Activated T-cell treated with anti-CD3 and anti-CD28 coated beads, Interleukin-2, amount 50 U/mL, for 24 hours (primary cell): ENCODE data around the gene MMP24.
"Not testable (repeated sequence)": the region's sequence is repeated elsewhere in the genome, so short reads cannot be mapped to it uniquely, and the experiment has no call there.

Experiments used
- DNase-seq: peaks from one replicate; pipeline ENCODE4 v3.0.0-alpha.2; 2020
- H3K27ac Mint-ChIP-seq: 2 replicates; pipeline ENCODE4 v1.8.0; 2020; ENCODE audit warnings: mild to moderate bottlenecking, mixed read lengths
- H3K27me3 Mint-ChIP-seq: 2 replicates; pipeline ENCODE4 v1.8.0; 2020; ENCODE audit warnings: mixed read lengths
- H3K36me3 Mint-ChIP-seq: 2 replicates; pipeline ENCODE4 v1.8.0; 2020; ENCODE audit warnings: low read depth, mixed read lengths
- H3K4me1 Mint-ChIP-seq: 2 replicates; pipeline ENCODE4 v1.8.0; 2020; ENCODE audit warnings: low read depth, mixed read lengths
- H3K4me3 Mint-ChIP-seq: 2 replicates; pipeline ENCODE4 v1.8.0; 2020; ENCODE audit warnings: mild to moderate bottlenecking, moderate library complexity, mixed read lengths
- H3K9me3 Mint-ChIP-seq: 2 replicates; pipeline ENCODE4 v1.8.0; 2020; ENCODE audit warnings: mixed read lengths

Gene MMP24

DNA sequence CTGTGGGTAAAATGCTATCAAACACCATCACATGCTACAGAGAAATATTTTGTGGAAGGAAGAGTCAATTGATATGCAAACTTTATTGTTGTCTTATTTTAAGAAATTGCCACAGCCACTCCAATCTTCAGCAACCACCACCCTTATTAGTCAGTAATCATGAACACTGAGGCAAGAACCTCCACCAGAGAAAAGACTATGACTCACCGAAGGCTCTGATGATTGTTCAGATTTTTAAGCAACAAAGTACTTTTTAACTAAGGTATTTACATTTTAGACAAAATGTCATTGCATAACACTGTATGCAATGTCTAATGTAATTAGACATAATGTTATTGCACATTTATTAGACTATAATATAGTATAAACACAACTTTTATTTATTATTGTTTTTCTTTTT, 26.2 kb upstream of the MMP24 start:
- peaks cover 21% of the 10 kb centered on the region for H3K9me3 Mint-ChIP-seq
- no peak overlapping the region for H3K4me3 Mint-ChIP-seq
- no peak overlapping the region for H3K27ac Mint-ChIP-seq
- peaks cover 17% of the 10 kb centered on the region for H3K36me3 Mint-ChIP-seq
- no peaks in the 10 kb centered on the region for H3K4me1 Mint-ChIP-seq
- DNase-seq = no peak
- H3K27me3 Mint-ChIP-seq = no peaks in the 10 kb centered on the region

GRCh38 chr20:35201467-35201866, 25.0 kb upstream of the MMP24 start:
- Mint-ChIP-seq H3K9me3 (peaks cover 18% of the 10 kb centered on the region), H3K36me3 (peaks cover 13% of the 10 kb centered on the region)
- not testable (repeated sequence) for H3K4me3 Mint-ChIP-seq, DNase-seq, H3K27ac Mint-ChIP-seq, H3K4me1 Mint-ChIP-seq, H3K27me3 Mint-ChIP-seq

DNA sequence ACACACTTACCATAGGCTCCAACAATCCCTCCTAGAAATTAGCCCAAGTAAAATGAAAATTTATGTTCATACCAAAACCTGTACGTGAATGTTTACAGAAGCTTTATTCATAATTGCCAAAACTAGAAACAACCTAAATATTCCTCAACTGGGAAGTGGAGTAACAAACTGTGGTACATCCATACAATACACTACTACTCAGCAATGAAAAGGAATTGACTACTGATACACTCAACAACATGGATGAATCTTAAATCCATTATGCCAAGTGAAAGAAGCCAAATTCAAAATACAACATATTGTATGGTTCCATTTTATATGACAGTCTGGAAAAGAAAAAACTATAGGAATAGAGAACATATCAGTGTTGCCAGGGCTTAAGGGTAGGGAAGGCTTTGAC, 19.7 kb upstream of the MMP24 start:
- H3K4me1 Mint-ChIP-seq = no peaks in the 10 kb centered on the region
- H3K27me3 Mint-ChIP-seq = no peaks in the 10 kb centered on the region
- no peak for DNase-seq
- no peak overlapping the region for H3K27ac Mint-ChIP-seq
- H3K4me3 Mint-ChIP-seq = no peak overlapping the region
- no peaks in the 10 kb centered on the region for H3K36me3 Mint-ChIP-seq
- no peaks in the 10 kb centered on the region for H3K9me3 Mint-ChIP-seq

DNA sequence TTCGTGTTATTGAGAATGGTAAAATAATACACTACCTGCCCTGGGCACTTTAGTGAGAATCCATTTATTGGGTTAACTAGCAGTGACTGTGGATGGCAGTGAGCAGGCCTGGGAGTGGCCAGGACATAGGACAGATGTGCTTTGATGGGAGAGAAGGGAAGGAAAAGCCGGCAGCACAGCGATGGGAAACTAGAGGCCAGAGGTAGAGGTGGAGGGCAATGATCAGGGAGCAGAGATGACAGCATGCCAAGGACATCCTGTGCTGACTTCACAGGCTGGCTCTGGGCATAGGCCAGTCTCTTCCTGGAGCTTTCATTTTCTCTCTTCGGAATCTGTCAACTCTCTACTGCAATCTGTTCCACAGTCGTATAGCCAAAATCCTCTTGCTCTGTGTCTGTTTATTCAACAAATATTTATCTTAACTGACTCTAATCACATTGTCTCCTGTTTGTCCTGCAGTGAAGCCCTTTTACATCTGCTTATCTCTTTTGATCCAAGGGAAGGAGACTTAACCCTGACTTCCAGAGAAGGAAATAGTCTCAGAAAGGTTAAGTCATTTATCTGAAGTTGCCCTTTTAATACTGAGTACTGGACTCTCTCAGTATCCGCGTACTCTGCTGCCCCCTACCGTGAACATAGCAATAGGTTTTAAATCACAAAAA, 18.4 kb upstream of the MMP24 start:
- Mint-ChIP-seq H3K27ac (no peak overlapping the region), H3K36me3 (no peaks in the 10 kb centered on the region), H3K27me3 (no peaks in the 10 kb centered on the region), H3K9me3 (no peaks in the 10 kb centered on the region), H3K4me1 (no peaks in the 10 kb centered on the region), H3K4me3 (no peak overlapping the region)
- peak; percentile 71 for DNase-seq

DNA sequence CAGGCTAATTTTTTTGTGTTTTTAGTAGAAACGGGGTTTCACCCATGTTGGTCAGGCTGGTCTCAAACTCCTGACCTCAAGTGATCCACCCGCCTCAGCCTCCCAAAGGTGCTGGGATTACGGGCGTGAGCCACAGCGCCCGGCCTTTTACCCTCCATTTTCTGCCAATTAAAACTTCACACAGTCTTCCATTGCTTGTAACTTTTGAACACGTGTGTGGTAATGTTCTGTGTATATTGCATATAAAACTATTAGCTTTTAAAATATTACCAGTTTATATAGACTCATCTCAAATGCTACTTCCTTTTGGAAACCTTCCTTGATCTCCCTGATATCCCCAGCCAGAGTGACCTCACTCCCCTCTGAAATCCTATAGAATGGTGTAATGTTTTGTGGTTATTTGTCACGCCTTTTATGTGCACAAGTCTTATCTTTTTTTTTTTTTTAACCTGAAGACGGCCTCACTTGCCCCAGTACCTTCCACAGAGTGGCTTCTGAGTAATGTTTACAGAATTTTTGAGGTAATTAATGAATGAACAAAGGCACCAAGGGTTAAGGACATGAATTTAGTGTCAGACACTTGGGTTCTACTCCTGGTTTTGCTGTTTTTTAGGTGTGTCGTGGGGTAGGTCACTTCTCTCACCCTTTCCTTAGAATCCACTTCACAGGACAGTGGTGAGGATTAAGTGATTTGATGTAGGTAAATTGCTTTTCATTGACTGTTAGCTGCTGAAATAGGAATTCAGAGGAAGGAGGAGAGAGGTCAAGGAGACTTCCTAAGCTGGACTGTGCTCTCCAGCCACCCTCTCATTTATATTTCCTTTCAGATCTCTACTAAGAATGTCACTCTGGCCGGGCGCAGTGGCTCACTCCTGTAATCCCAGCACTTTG, 11.2 kb upstream of the MMP24 start:
- DNase-seq = no peak
- Mint-ChIP-seq H3K4me1 (no peaks in the 10 kb centered on the region), H3K27me3 (no peaks in the 10 kb centered on the region), H3K4me3 (no peak overlapping the region), H3K9me3 (no peaks in the 10 kb centered on the region), H3K36me3 (peaks cover 1% of the 10 kb centered on the region), H3K27ac (no peak overlapping the region)

GRCh38 chr20:35216541-35216940, 9.9 kb upstream of the MMP24 start:
- no peak for DNase-seq
- peaks cover 1% of the 10 kb centered on the region for H3K36me3 Mint-ChIP-seq
- H3K4me1 Mint-ChIP-seq = no peaks in the 10 kb centered on the region
- H3K9me3 Mint-ChIP-seq = no peaks in the 10 kb centered on the region
- no peak overlapping the region for H3K27ac Mint-ChIP-seq
- no peaks in the 10 kb centered on the region for H3K27me3 Mint-ChIP-seq
- H3K4me3 Mint-ChIP-seq = no peak overlapping the region

- no peak for DNase-seq
- Mint-ChIP-seq H3K27ac (no peak overlapping the region), H3K4me1 (peaks cover 4% of the 10 kb centered on the region), H3K27me3 (peaks cover 31% of the 10 kb centered on the region), H3K9me3 (no peaks in the 10 kb centered on the region), H3K4me3 (no peak overlapping the region), H3K36me3 (no peaks in the 10 kb centered on the region)
Measured at GRCh38 chr20:35223941-35224340, 2.5 kb upstream of the MMP24 start.

GRCh38 chr20:35224536-35224935, 2.0 kb upstream of the MMP24 start:
- Mint-ChIP-seq H3K27me3 (peaks cover 37% of the 10 kb centered on the region), H3K9me3 (no peaks in the 10 kb centered on the region), H3K27ac (no peak overlapping the region), H3K4me3 (no peak overlapping the region), H3K4me1 (peaks cover 4% of the 10 kb centered on the region), H3K36me3 (no peaks in the 10 kb centered on the region)
- no peak for DNase-seq

GRCh38 chr20:35225319-35226125, 968 bp upstream of the MMP24 start:
- peaks cover 4% of the 10 kb centered on the region for H3K4me1 Mint-ChIP-seq
- peaks cover 40% of the 10 kb centered on the region for H3K27me3 Mint-ChIP-seq
- no peak overlapping the region for H3K27ac Mint-ChIP-seq

GRCh38 chr20:35226884-35227681, 593 bp downstream of the MMP24 start:
- Mint-ChIP-seq H3K4me3 (peak overlapping the region; percentile 65), H3K36me3 (peaks cover 5% of the 10 kb centered on the region)

More at GRCh38 chr20:35225319-35226125, 968 bp upstream of the MMP24 start:
- DNase-seq = no peak
- Mint-ChIP-seq H3K9me3 (no peaks in the 10 kb centered on the region), H3K36me3 (no peaks in the 10 kb centered on the region), H3K4me3 (peak overlapping the region; percentile 64)

GRCh38 chr20:35232575-35232974, 6.1 kb downstream of the MMP24 start:
- no peaks in the 10 kb centered on the region for H3K4me1 Mint-ChIP-seq
- peaks cover 21% of the 10 kb centered on the region for H3K27me3 Mint-ChIP-seq
- H3K27ac Mint-ChIP-seq = no peak overlapping the region
- H3K4me3 Mint-ChIP-seq = no peak overlapping the region
- DNase-seq = no peak
- H3K9me3 Mint-ChIP-seq = no peaks in the 10 kb centered on the region
- peaks cover 20% of the 10 kb centered on the region for H3K36me3 Mint-ChIP-seq

More at GRCh38 chr20:35226884-35227681, 593 bp downstream of the MMP24 start:
- peaks cover 4% of the 10 kb centered on the region for H3K4me1 Mint-ChIP-seq
- DNase-seq = peak; percentile 70
- H3K27me3 Mint-ChIP-seq = peaks cover 40% of the 10 kb centered on the region
- no peak overlapping the region for H3K27ac Mint-ChIP-seq
- no peaks in the 10 kb centered on the region for H3K9me3 Mint-ChIP-seq

- Mint-ChIP-seq H3K36me3 (peaks cover 18% of the 10 kb centered on the region), H3K9me3 (no peaks in the 10 kb centered on the region), H3K4me1 (no peaks in the 10 kb centered on the region), H3K27me3 (no peaks in the 10 kb centered on the region), H3K4me3 (no peak overlapping the region), H3K27ac (no peak overlapping the region)
- DNase-seq = no peak
Measured at GRCh38 chr20:35235881-35236280, 9.4 kb downstream of the MMP24 start.

GRCh38 chr20:35237486-35237885, 11.0 kb downstream of the MMP24 start:
- H3K4me3 Mint-ChIP-seq = no peak overlapping the region
- no peak for DNase-seq
- H3K27me3 Mint-ChIP-seq = no peaks in the 10 kb centered on the region
- H3K27ac Mint-ChIP-seq = no peak overlapping the region
- H3K9me3 Mint-ChIP-seq = no peaks in the 10 kb centered on the region
- H3K4me1 Mint-ChIP-seq = no peaks in the 10 kb centered on the region
- peaks cover 15% of the 10 kb centered on the region for H3K36me3 Mint-ChIP-seq

GRCh38 chr20:35238170-35238569, 11.7 kb downstream of the MMP24 start:
- peaks cover 15% of the 10 kb centered on the region for H3K36me3 Mint-ChIP-seq
- no peaks in the 10 kb centered on the region for H3K9me3 Mint-ChIP-seq
- H3K4me1 Mint-ChIP-seq = no peaks in the 10 kb centered on the region
- DNase-seq = no peak
- no peak overlapping the region for H3K27ac Mint-ChIP-seq
- no peak overlapping the region for H3K4me3 Mint-ChIP-seq
- no peaks in the 10 kb centered on the region for H3K27me3 Mint-ChIP-seq
